ENCODE data around the gene CEP295NL. TPM values are rescaled to one million over a fixed set of nuclear protein-coding genes. Genes with fewer than 3 reads are reported as not detected.

Gene CEP295NL
- total RNA-seq, 3 donors from 2014 or later (not counting 1 experiment from before 2014, with no cell fraction given) = 0.52 to 2.7 (median 2.1) TPM

- Mint-ChIP-seq H3K27me3 (ENCODE audit: low read depth in 2 of 2) (peaks cover 4 to 11% of the 10 kb centered on the region in 2 donors), H3K27ac (peak overlapping the region; percentile 75 to 83), H3K9me3 (no peaks in the 10 kb centered on the region), H3K4me1 (peaks cover 0 to 9% of the 10 kb centered on the region in 2 donors), H3K36me3 (no peaks in the 10 kb centered on the region), H3K4me3 (no peak overlapping the region)
- Histone ChIP-seq H3K36me3 (ENCODE audit: control insufficient read depth, insufficient read depth, low read length) (no peaks in the 10 kb centered on the region), H3K9me3 (ENCODE audit: control insufficient read depth, insufficient read depth, low read length) (no peaks in the 10 kb centered on the region), H3K27ac (ENCODE audit: low read length) (no peak overlapping the region), H3K4me3 (ENCODE audit: low read length) (no peak overlapping the region), H3K4me1 (ENCODE audit: control insufficient read depth, insufficient read depth, low read length) (peaks cover 13% of the 10 kb centered on the region), H3K27me3 (ENCODE audit: control insufficient read depth, insufficient read depth, low read length) (no peaks in the 10 kb centered on the region)
- TF ChIP-seq CTCF (IDR thresholded peaks at IDR 0.05) = no peak
- intact Hi-C loops (cut with micrococcal nuclease) = no loop called here
- DNase-seq (peak in 1 of 2 donors; percentile 58), ATAC-seq (peak; percentile 81 to 96 (median 96))
- 75% methylated on average over 18 of the region's 18 CpGs for WGBS (ENCODE audit: insufficient coverage)
Observed at GRCh38 chr17:78933025-78933958, 30.3 kb upstream of the CEP295NL start.

- Mint-ChIP-seq H3K27me3 (ENCODE audit: low read depth in 2 of 2) (peaks cover 12 to 23% of the 10 kb centered on the region in 2 donors), H3K27ac (no peak overlapping the region), H3K36me3 (no peaks in the 10 kb centered on the region), H3K4me3 (no peak overlapping the region), H3K4me1 (peaks cover 0 to 9% of the 10 kb centered on the region in 2 donors), H3K9me3 (no peaks in the 10 kb centered on the region)
- peaks cover 4% of the 10 kb centered on the region for H3K27me3 ChIP-seq (ENCODE audit: control insufficient read depth, insufficient read depth, low read length)
- peaks cover 20% of the 10 kb centered on the region for H3K4me1 ChIP-seq (ENCODE audit: control insufficient read depth, insufficient read depth, low read length)
- ATAC-seq (no peak), DNase-seq (no peak)
- intact Hi-C loops (cut with micrococcal nuclease) = no loop called here
- no peaks in the 10 kb centered on the region for H3K9me3 ChIP-seq (ENCODE audit: control insufficient read depth, insufficient read depth, low read length)
- no peak overlapping the region for H3K4me3 ChIP-seq (ENCODE audit: low read length)
- 79% methylated on average over 31 of the region's 31 CpGs for WGBS (ENCODE audit: insufficient coverage)
- H3K36me3 ChIP-seq (ENCODE audit: control insufficient read depth, insufficient read depth, low read length) = no peaks in the 10 kb centered on the region
- no peak overlapping the region for H3K27ac ChIP-seq (ENCODE audit: low read length)
- TF ChIP-seq CTCF (IDR thresholded peaks at IDR 0.05) = no peak
Observed at GRCh38 chr17:78929908-78930775, 27.1 kb upstream of the CEP295NL start.

GRCh38 chr17:78925662-78926555, 22.9 kb upstream of the CEP295NL start:
- no peak for ATAC-seq
- peak; percentile 2 for TF ChIP-seq CTCF (IDR thresholded peaks at IDR 0.05)
- Mint-ChIP-seq H3K4me1 (peaks cover 0 to 7% of the 10 kb centered on the region in 2 donors), H3K27ac (no peak overlapping the region), H3K36me3 (no peaks in the 10 kb centered on the region), H3K9me3 (no peaks in the 10 kb centered on the region), H3K4me3 (no peak overlapping the region), H3K27me3 (ENCODE audit: low read depth in 2 of 2) (peaks cover 14 to 28% of the 10 kb centered on the region in 2 donors)
- intact Hi-C loops (cut with micrococcal nuclease) = no loop called here
- Histone ChIP-seq H3K4me1 (ENCODE audit: control insufficient read depth, insufficient read depth, low read length) (peaks cover 30% of the 10 kb centered on the region), H3K9me3 (ENCODE audit: control insufficient read depth, insufficient read depth, low read length) (no peaks in the 10 kb centered on the region), H3K4me3 (ENCODE audit: low read length) (no peak overlapping the region), H3K27me3 (ENCODE audit: control insufficient read depth, insufficient read depth, low read length) (peaks cover 11% of the 10 kb centered on the region), H3K27ac (ENCODE audit: low read length) (no peak overlapping the region), H3K36me3 (ENCODE audit: control insufficient read depth, insufficient read depth, low read length) (no peaks in the 10 kb centered on the region)
- DNase-seq = peak in 1 of 2 donors; percentile 16
- WGBS (ENCODE audit: insufficient coverage) = 35% methylated on average over 32 of the region's 33 CpGs
